Upper lobe of left lung (tissue), 4 donors: Measurements from ENCODE around the gene ATP9B.

Experiments used
- CTCF ChIP-seq, 6 experiments: fragments of 450-650 bp in 4 of 6; fragments of 200-600 bp in 2 of 6; sonication (generic) in 2 of 6; IDR thresholded peaks; one replicate each; pipeline ENCODE4 v1.5.1; 2016 to 2019; ENCODE audit warnings: antibody characterized with exemption in 6 of 6
- EP300 ChIP-seq, 4 donors: sonication (generic); formaldehyde crosslinking; IDR thresholded peaks; one replicate each; pipeline ENCODE4 v1.5.1; 2017; ENCODE audit warnings: antibody characterized with exemption in 4 of 4, control low read depth in 2 of 4
- POLR2A ChIP-seq, 4 donors: fragments of 450-650 bp; IDR thresholded peaks; one replicate each; pipeline ENCODE4 v1.5.1; 2016 to 2017; ENCODE audit warnings: antibody characterized with exemption in 4 of 4, mild to moderate bottlenecking in 2 of 4

GRCh38 chr18:79413901-79414300, 344.7 kb downstream of the ATP9B start:
- TF ChIP-seq CTCF (IDR thresholded peaks at IDR 0.05) (no peak), POLR2A (IDR thresholded peaks at IDR 0.05) (no peak), EP300 (IDR thresholded peaks at IDR 0.05) (no peak)
